Fibroblast of villous mesenchyme (primary cell): ENCODE results near the gene RAB35. TPM values are rescaled to one million over a fixed set of nuclear protein-coding genes. Genes with fewer than 3 reads are reported as not detected.
"Not testable (repeated sequence)": the region's sequence is repeated elsewhere in the genome, so short reads cannot be mapped to it uniquely, and the experiment has no call there.

ENCODE experiments used
- DNase-seq: peaks from one replicate; pipeline ENCODE4 v3.0.0-alpha.2; 2010; ENCODE audit warnings: low read depth
- H3K4me3 ChIP-seq: 2 replicates; pipeline ENCODE4 v1.5.1; 2011; ENCODE audit warnings: low read depth, mild to moderate bottlenecking, low read length
- CTCF ChIP-seq: IDR thresholded peaks from 2 replicates; pipeline ENCODE4 v1.5.1; 2012; ENCODE audit warnings: low read depth, mild to moderate bottlenecking, low read length; ENCODE audit not compliant: insufficient read depth
- small RNA-seq: library from RNA; depleted of rRNA; stranded (forward); fragments of <200 nt; gene quantifications from one replicate; pipeline ENCODE3, GENCODE V24; 2012
- total RNA-seq: library from RNA; depleted of rRNA; stranded (reverse); fragments of >200 nt; gene quantifications from 2 replicates; pipeline ENCODE4 v1.2.3, GENCODE V29; 2012

RAB35 gene
- total RNA-seq, 1 donor: 24.6 TPM

GRCh38 chr12:120054293-120054692, 62.3 kb downstream of the RAB35 start:
- no peak overlapping the region for H3K4me3 ChIP-seq
- no peak for DNase-seq
- TF ChIP-seq CTCF: no peak

- TF ChIP-seq CTCF: no peak
- no peak for DNase-seq
- H3K4me3 ChIP-seq: no peak overlapping the region
Observed at GRCh38 chr12:120051535-120051934, 65.0 kb downstream of the RAB35 start.

GRCh38 chr12:120049426-120049825, 67.1 kb downstream of the RAB35 start:
- TF ChIP-seq CTCF: no peak
- DNase-seq: no peak
- no peak overlapping the region for H3K4me3 ChIP-seq

- no peak overlapping the region for H3K4me3 ChIP-seq
- DNase-seq: no peak
- no peak for TF ChIP-seq CTCF
Observed at GRCh38 chr12:120048263-120048662, 68.3 kb downstream of the RAB35 start.

GRCh38 chr12:120047072-120047471, 69.5 kb downstream of the RAB35 start:
- no peak overlapping the region for H3K4me3 ChIP-seq
- no peak for TF ChIP-seq CTCF
- DNase-seq: no peak

GRCh38 chr12:120045367-120045766, 71.2 kb downstream of the RAB35 start:
- not testable (repeated sequence) for H3K4me3 ChIP-seq, DNase-seq

Small RNA genes within 50 kb of the gene (small RNA-seq; reads per million reads assigned to genes)
- gene AC004812.1 (not detected), gene MIR4498 (not detected)

Other genes with a start within 250 kb of the RAB35 start
- gene CIT, start 239.4 kb downstream of the RAB35 start, total RNA-seq: 18.4 and 20.7 TPM in 2 replicates
- 0.97 and 1.7 TPM in 2 replicates for gene BICDL1, start 127.5 kb downstream of the RAB35 start, total RNA-seq
- 147 and 210 TPM in 2 replicates for gene GCN1, start 78.0 kb upstream of the RAB35 start, total RNA-seq
- gene RPLP0, start 84.4 kb upstream of the RAB35 start, total RNA-seq: 1,973 and 2,129 TPM in 2 replicates
- 63.0 and 67.3 TPM in 2 replicates for gene PXN, start 149.0 kb upstream of the RAB35 start, total RNA-seq
- under 0.01 TPM in 2 replicates for gene RNU4-2, start 175.2 kb upstream of the RAB35 start, total RNA-seq
- gene RNU4-1, start 176.5 kb upstream of the RAB35 start, total RNA-seq: under 0.01 TPM in 2 replicates
- 1.3 and 1.6 TPM in 2 replicates for gene SIRT4, start 185.6 kb upstream of the RAB35 start, total RNA-seq
- not detected in 2 replicates for gene PLA2G1B, start 211.0 kb upstream of the RAB35 start, total RNA-seq